Measurements from ENCODE around the gene KCNN4.
"Not testable (repeated sequence)": the region's sequence is repeated elsewhere in the genome, so short reads cannot be mapped to it uniquely, and the experiment has no call there.

Gene KCNN4

GRCh38 chr19:43780706-43781525 lies at the start of gene KCNN4:
Gene KCNN4, minus strand, starts transcription at chr19:43780973. Its CDS starts 112 bp downstream, at chr19:43780861.
- no peak for DNase-seq (ENCODE audit: low spot score)

GRCh38 chr19:43826787-43827754 lies 46.3 kb upstream of the KCNN4 start, which contains the start of gene ZNF283:
Gene ZNF283, plus strand, starts transcription at chr19:43827321. Its CDS starts 6,184 bp downstream, at chr19:43833505.
- peak; percentile 82 for DNase-seq (ENCODE audit: low spot score)

- not testable (repeated sequence) for DNase-seq (ENCODE audit: low spot score)
These were observed 43.8 kb upstream of the KCNN4 start for GRCh38 chr19:43824572-43824971.

- not testable (repeated sequence) for DNase-seq (ENCODE audit: low spot score)
These were observed 43.1 kb upstream of the KCNN4 start for GRCh38 chr19:43823856-43824255.

- no peak for DNase-seq (ENCODE audit: low spot score)
These were observed 40.1 kb upstream of the KCNN4 start for GRCh38 chr19:43820884-43821215.

- DNase-seq (ENCODE audit: low spot score) = peak; percentile 51
These were observed 39.5 kb upstream of the KCNN4 start for GRCh38 chr19:43820098-43820883.

- DNase-seq (ENCODE audit: low spot score) = no peak
These were observed 37.7 kb upstream of the KCNN4 start for GRCh38 chr19:43818500-43818899.

GRCh38 chr19:43817454-43817853 lies 36.7 kb upstream of the KCNN4 start:
- not testable (repeated sequence) for DNase-seq (ENCODE audit: low spot score)

GRCh38 chr19:43814663-43815352 lies 34.0 kb upstream of the KCNN4 start:
- no peak for DNase-seq (ENCODE audit: low spot score)

GRCh38 chr19:43812688-43813087 lies 31.9 kb upstream of the KCNN4 start:
- no peak for DNase-seq (ENCODE audit: low spot score)

- no peak for DNase-seq (ENCODE audit: low spot score)
These were observed 31.5 kb upstream of the KCNN4 start for GRCh38 chr19:43812259-43812658.

- DNase-seq (ENCODE audit: low spot score) = no peak
These were observed 31.1 kb upstream of the KCNN4 start for GRCh38 chr19:43811837-43812236.

GRCh38 chr19:43809762-43810696 lies 29.3 kb upstream of the KCNN4 start:
- peak; percentile 51 for DNase-seq (ENCODE audit: low spot score)

- no peak for DNase-seq (ENCODE audit: low spot score)
These were observed 26.9 kb upstream of the KCNN4 start for GRCh38 chr19:43807651-43808050.

- peak; percentile 38 for DNase-seq (ENCODE audit: low spot score)
These were observed 26.1 kb upstream of the KCNN4 start for GRCh38 chr19:43806848-43807247.

GRCh38 chr19:43806401-43806800 lies 25.6 kb upstream of the KCNN4 start:
- DNase-seq (ENCODE audit: low spot score) = not testable (repeated sequence)

- DNase-seq (ENCODE audit: low spot score) = no peak
These were observed 23.7 kb upstream of the KCNN4 start for GRCh38 chr19:43804432-43804831.

- DNase-seq (ENCODE audit: low spot score) = no peak
These were observed 21.6 kb upstream of the KCNN4 start, which contains the start of gene LYPD5 for GRCh38 chr19:43802216-43802951. Gene LYPD5, minus strand, starts transcription at chr19:43802447. Its CDS starts 67 bp downstream, at chr19:43802380.

- no peak for DNase-seq (ENCODE audit: low spot score)
These were observed 18.8 kb upstream of the KCNN4 start for GRCh38 chr19:43799502-43800142.
